Endothelial cell of umbilical vein (primary cell): ENCODE data around the gene C1R. TPM values are rescaled to one million over a fixed set of nuclear protein-coding genes. Genes with fewer than 3 reads are reported as not detected.

ENCODE experiments used
- BruUV-seq: library from RNA; stranded (reverse); fragments of 400-500 nt; replicated peaks from 2 replicates; lab custom pipeline; 2021; lab: Mats Ljungman, UMichigan
- CTCF ChIA-PET: fragments of 300-600, 350-600 bp; sonication (Branson Sonifier 250); formaldehyde crosslinking; loops from one replicate; lab custom pipeline; 2021; ENCODE audit warnings: antibody characterized with exemption, inconsistent platforms; lab: Charles Lee
- POLR2A ChIA-PET: fragments of 300-600, 350-600 bp; sonication (Branson Sonifier 250); formaldehyde crosslinking; loops from one replicate; lab custom pipeline; 2021; ENCODE audit warnings: antibody characterized with exemption, inconsistent platforms; lab: Charles Lee
- DNase-seq: peaks from one replicate; pipeline ENCODE4 v3.0.0-alpha.2; 2011; ENCODE audit warnings: low read depth, low spot score
- FAIRE-seq: peaks from 2 replicates; lab custom pipeline; 2011; peaks lifted over from hg19 to GRCh38; lab: Jason Lieb, UNC
- H2AFZ ChIP-seq: 2 replicates; pipeline ENCODE4 v1.6.0; 2012; ENCODE audit warnings: low read depth, low read length, control low read depth, inconsistent platforms
- H3K27ac ChIP-seq: 2 replicates; pipeline ENCODE4 v1.5.1; 2011; ENCODE audit warnings: low read depth, mild to moderate bottlenecking, control low read depth, low read length, moderate library complexity; ENCODE audit not compliant: insufficient read depth
- H3K27me3 ChIP-seq, 2 experiments: 2 replicates each; pipeline versions ENCODE4 v1.6.0 to v1.6.1; 2011; ENCODE audit warnings: low read length in 2 of 2, mixed read lengths in 1 of 2; ENCODE audit not compliant: control insufficient read depth in 2 of 2, insufficient read depth in 2 of 2
- H3K36me3 ChIP-seq, 2 experiments: 2 replicates in 1 of 2; 3 replicates in 1 of 2; pipeline ENCODE4 v1.5.1; 2011; ENCODE audit warnings: low read length in 2 of 2, mild to moderate bottlenecking in 1 of 2, moderate library complexity in 1 of 2; ENCODE audit not compliant: control insufficient read depth in 2 of 2, insufficient read depth in 2 of 2; ENCODE audit errors: extremely low read depth in 1 of 2
- H3K4me1 ChIP-seq: 3 replicates; pipeline ENCODE4 v1.5.1; 2011; ENCODE audit warnings: mild to moderate bottlenecking, low read length; ENCODE audit not compliant: control insufficient read depth, insufficient read depth; ENCODE audit errors: extremely low read depth
- H3K4me2 ChIP-seq: 2 replicates; pipeline ENCODE4 v1.6.1; 2011; ENCODE audit warnings: low read length, control low read depth, mixed read lengths; ENCODE audit not compliant: insufficient read depth
- H3K4me3 ChIP-seq, 3 experiments: fragments of 200-600 bp in 1 of 3; sonication (generic), shearing (Covaris generic) in 1 of 3; replicated peaks in 1 of 3; 2 replicates each; pipeline ENCODE4 v1.5.1; 2011 to 2016; ENCODE audit warnings: control low read depth in 3 of 3, low read length in 3 of 3, mild to moderate bottlenecking in 2 of 3, inconsistent platforms in 1 of 3, low read depth in 1 of 3, moderate library complexity in 1 of 3; ENCODE audit not compliant: insufficient read depth in 1 of 3
- H3K79me2 ChIP-seq: 2 replicates; pipeline ENCODE4 v1.6.0; 2012; ENCODE audit warnings: low read length, inconsistent platforms; ENCODE audit not compliant: control insufficient read depth, insufficient read depth
- H3K9ac ChIP-seq: replicated peaks from 2 replicates; pipeline ENCODE3; 2011; ENCODE audit warnings: low read length, control low read depth; ENCODE audit not compliant: insufficient read depth; ENCODE audit errors: extremely low read depth
- H3K9me1 ChIP-seq: replicated peaks from 3 replicates; pipeline ENCODE4 v1.6.0; 2011; ENCODE audit warnings: mild to moderate bottlenecking, low read length; ENCODE audit not compliant: control insufficient read depth, insufficient read depth; ENCODE audit errors: extremely low read depth
- H3K9me3 ChIP-seq: replicated peaks from 2 replicates; pipeline ENCODE4 v1.5.1; 2012; ENCODE audit warnings: low read length, inconsistent platforms; ENCODE audit not compliant: control insufficient read depth, insufficient read depth
- H4K20me1 ChIP-seq: replicated peaks from 2 replicates; pipeline ENCODE3; 2011; ENCODE audit warnings: mild to moderate bottlenecking, low read length; ENCODE audit not compliant: control insufficient read depth, insufficient read depth; ENCODE audit errors: extremely low read depth
- CTCF ChIP-seq, 2 donors: IDR thresholded peaks; 1 replicate in 1 of 2; 2 replicates in 1 of 2; pipeline ENCODE4 v1.5.1; 2011; ENCODE audit warnings: low read length in 2 of 2, mild to moderate bottlenecking in 2 of 2, moderate library complexity in 2 of 2, control low read depth in 1 of 2, inconsistent platforms in 1 of 2, low read depth in 1 of 2; ENCODE audit not compliant: insufficient read depth in 1 of 2; ENCODE audit errors: extremely low read depth in 1 of 2
- EZH2 ChIP-seq: IDR thresholded peaks from 2 replicates; pipeline ENCODE4 v1.6.1; 2012; ENCODE audit warnings: borderline replicate concordance, low read depth, mild to moderate bottlenecking, moderate library complexity, low read length, inconsistent platforms; ENCODE audit not compliant: severe bottlenecking
- FOS ChIP-seq: IDR thresholded peaks from 2 replicates; pipeline ENCODE4 v1.6.1; 2011; ENCODE audit warnings: mild to moderate bottlenecking, low read length, moderate library complexity, borderline replicate concordance; ENCODE audit not compliant: insufficient read depth
- GATA2 ChIP-seq: IDR thresholded peaks from 2 replicates; pipeline ENCODE4 v1.7.0; 2011; ENCODE audit warnings: low read depth, mild to moderate bottlenecking, moderate library complexity, mixed read lengths, low read length; ENCODE audit not compliant: insufficient read length, insufficient read depth
- JUN ChIP-seq: IDR thresholded peaks from 2 replicates; pipeline ENCODE4 v1.6.1; 2011; ENCODE audit warnings: borderline replicate concordance, low read depth; ENCODE audit not compliant: insufficient read length, insufficient read depth
- MAX ChIP-seq: IDR thresholded peaks from 2 replicates; pipeline ENCODE4 v1.6.1; 2011; ENCODE audit not compliant: insufficient read depth, insufficient read length
- MYC ChIP-seq: IDR thresholded peaks from one replicate; pipeline ENCODE4 v1.6.1; 2011; ENCODE audit warnings: mild to moderate bottlenecking, low read depth, low read length
- POLR2A ChIP-seq: IDR thresholded peaks from 2 replicates; pipeline ENCODE4 v1.6.1; 2012; ENCODE audit warnings: low read depth, mild to moderate bottlenecking, control low read depth, low read length
- POLR2AphosphoS5 ChIP-seq: IDR thresholded peaks from 2 replicates; pipeline ENCODE4 v1.6.1; 2012; ENCODE audit warnings: low read depth, mild to moderate bottlenecking, control low read depth, low read length, moderate library complexity; ENCODE audit not compliant: insufficient read depth
- dilution Hi-C: fragments of 300-500 bp; cut with MboI; formaldehyde crosslinking; loops from one replicate; pipeline ENCODE4 v1.15.0; 2019; ENCODE audit warnings: low sequenced_read_pairs; ENCODE audit not compliant: extremely low pct_ligation_motif_present
- intact Hi-C: fragments of 100-400 bp; cut with micrococcal nuclease; formaldehyde crosslinking; loops from one replicate; pipeline ENCODE4 v1.10.0; 2022
- polyA plus RNA-seq, 4 experiments: library from polyadenylated mRNA; depleted of rRNA in 3 of 4; stranded (reverse) in 3 of 4; unstranded in 1 of 4; fragments of >200 nt; gene quantifications; 2 replicates each; pipeline versions ENCODE4 v1.2.1 to v1.2.3, GENCODE V29; 2011 to 2012; ENCODE audit warnings: missing spikeins in 1 of 4
- total RNA-seq: library from RNA; stranded (reverse); gene quantifications from 2 replicates; pipeline ENCODE4 v1.2.3, GENCODE V29; 2021

C1R gene
- total and polyA plus RNA-seq, 2 donors (not counting 3 experiments of a cell fraction or from before 2014, with no cell fraction given) = 3.6 to 5.8 TPM

DNA sequence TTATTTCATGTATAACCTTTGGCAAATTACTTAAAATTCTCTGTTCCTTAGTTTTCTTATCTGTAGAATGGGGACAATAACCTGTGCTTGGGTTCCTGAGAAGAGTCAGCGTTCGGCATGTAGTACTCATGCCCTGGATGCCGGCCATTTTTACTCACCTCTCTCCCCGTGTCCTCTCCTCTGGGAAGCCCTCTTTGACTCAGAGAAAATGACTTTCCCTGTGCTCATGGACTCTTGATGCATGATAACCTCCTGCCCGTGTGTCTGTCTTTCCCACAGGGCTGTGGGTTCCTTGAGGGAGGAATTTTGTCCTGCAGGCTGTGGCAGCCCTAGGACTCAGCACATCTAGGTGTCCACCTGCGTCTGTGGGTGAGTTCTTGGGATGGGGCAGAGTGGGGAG is 22.6 kb upstream of the C1R start:
- ChIA-PET CTCF (interaction anchor here (0.6 to 2.3 kb wide), 2 partner anchors 9 to 246 kb away, joined by 3 to 17 read pairs; no protein-coding TSS in a partner anchor), POLR2A (no interaction called here)
- no peak overlapping the region for H3K4me2 ChIP-seq
- no peaks in the 10 kb centered on the region for H3K9me3 ChIP-seq
- FAIRE-seq (no peak), DNase-seq (no peak)
- no peak overlapping the region for H3K4me3 ChIP-seq
- TF ChIP-seq FOS = no peak
- TF ChIP-seq GATA2 = no peak
- no peak for TF ChIP-seq JUN
- TF ChIP-seq POLR2AphosphoS5 = no peak
- TF ChIP-seq EZH2 = no peak
- TF ChIP-seq MAX = no peak
- TF ChIP-seq CTCF (IDR thresholded peaks at IDR 0.05; ENCODE audit: extremely low read depth in 1 of 2, insufficient read depth in 1 of 2, low read depth in 1 of 2, low read length in 2 of 2) = no peak
- no peak for TF ChIP-seq MYC
- TF ChIP-seq POLR2A = no peak
- no peaks in the 10 kb centered on the region for H3K9me1 ChIP-seq
- dilution Hi-C loops = no loop called here
- H3K79me2 ChIP-seq = no peaks in the 10 kb centered on the region
- no peaks in the 10 kb centered on the region for H3K27me3 ChIP-seq
- H3K4me1 ChIP-seq = no peaks in the 10 kb centered on the region
- no peak overlapping the region for H3K9ac ChIP-seq
- H4K20me1 ChIP-seq = no peaks in the 10 kb centered on the region
- no peak overlapping the region for H2AFZ ChIP-seq
- intact Hi-C loops = no loop called here
- BruUV-seq = no TSS peak
- no peaks in the 10 kb centered on the region for H3K36me3 ChIP-seq
- no peak overlapping the region for H3K27ac ChIP-seq
